Esophagus (tissue), 2 donors: Measurements from ENCODE around the gene DRC7. TPM values are rescaled to one million over a fixed set of nuclear protein-coding genes. Genes with fewer than 3 reads are reported as not detected.

Source experiments
- H3K27ac ChIP-seq, 2 donors: one replicate each; pipeline ENCODE4 v1.5.1; 2013; ENCODE audit warnings: low read depth in 2 of 2, mild to moderate bottlenecking in 2 of 2, inconsistent platforms in 1 of 2, low read length in 1 of 2, moderate library complexity in 1 of 2
- H3K27me3 ChIP-seq, 2 donors: one replicate each; pipeline ENCODE4 v1.6.1; 2013; ENCODE audit warnings: low read length in 2 of 2, control low read depth in 1 of 2, mild to moderate bottlenecking in 1 of 2; ENCODE audit not compliant: insufficient read depth in 2 of 2, control insufficient read depth in 1 of 2
- H3K36me3 ChIP-seq, 2 donors: one replicate each; pipeline ENCODE4 v1.6.1; 2013; ENCODE audit warnings: low read length in 1 of 2; ENCODE audit not compliant: control insufficient read depth in 2 of 2, insufficient read depth in 2 of 2
- H3K4me1 ChIP-seq, 2 donors: one replicate each; pipeline ENCODE4 v1.6.1; 2013; ENCODE audit warnings: low read length in 1 of 2; ENCODE audit not compliant: control insufficient read depth in 2 of 2, insufficient read depth in 2 of 2
- H3K4me3 ChIP-seq, 2 donors: one replicate each; pipeline ENCODE4 v1.5.1; 2013; ENCODE audit warnings: low read length in 2 of 2, mild to moderate bottlenecking in 2 of 2, low read depth in 1 of 2, moderate library complexity in 1 of 2
- H3K9me3 ChIP-seq, 2 donors: one replicate each; pipeline ENCODE4 v1.6.1; 2013; ENCODE audit warnings: mild to moderate bottlenecking in 2 of 2, low read depth in 1 of 2, low read length in 1 of 2, moderate library complexity in 1 of 2; ENCODE audit not compliant: control insufficient read depth in 2 of 2, insufficient read depth in 1 of 2
- whole genome bisulfite sequencing, 2 donors: extraction: QIAGEN DNeasy Blood & Tissue Kit; methylation state at CpG; one replicate each; pipeline ENCODE4 v1.1.7; 2013; 5-methylcytosine and 5-hydroxymethylcytosine counted together
- polyA plus RNA-seq, 2 donors: library from polyadenylated mRNA; stranded (reverse); fragments of 200-250 nt; gene quantifications; one replicate each; pipeline ENCODE4 v1.2.3, GENCODE V29; 2013
- donor health status: healthy with polysubstance abuse.
- donor health status: Bipolar disorder and iron deficiency.

The DRC7 gene
- polyA plus RNA-seq, 2 donors, result not detected

DNA sequence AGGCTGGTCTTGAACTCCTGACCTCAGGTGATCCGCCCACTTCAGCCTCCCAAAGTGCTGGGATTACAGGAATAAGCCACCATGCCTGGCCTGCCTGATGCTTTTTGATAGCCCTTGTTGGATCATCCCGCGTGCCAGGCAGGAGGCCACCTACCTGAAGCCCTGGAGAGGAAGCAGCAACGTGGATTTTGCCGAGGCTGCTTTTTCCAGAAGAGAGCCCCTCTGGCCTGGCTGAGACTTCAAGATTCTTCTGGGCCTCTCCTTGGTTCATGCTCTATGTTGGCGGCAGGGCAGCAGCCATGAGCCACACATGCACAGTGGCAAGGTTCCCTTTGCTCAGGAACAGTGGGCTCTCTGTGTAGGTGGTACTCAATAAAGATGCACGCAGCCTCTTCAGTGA is 52.5 kb downstream of the DRC7 start:
- WGBS, 2 donors, result 92 to 93% methylated on average over 7 of the region's 7 CpGs
- Histone ChIP-seq H3K36me3 (peaks cover 0 to 25% of the 10 kb centered on the region in 2 donors), H3K27ac (no peak overlapping the region), H3K9me3 (no peaks in the 10 kb centered on the region), H3K4me3 (no peak overlapping the region), H3K4me1 (no peaks in the 10 kb centered on the region), H3K27me3 (no peaks in the 10 kb centered on the region)

DNA sequence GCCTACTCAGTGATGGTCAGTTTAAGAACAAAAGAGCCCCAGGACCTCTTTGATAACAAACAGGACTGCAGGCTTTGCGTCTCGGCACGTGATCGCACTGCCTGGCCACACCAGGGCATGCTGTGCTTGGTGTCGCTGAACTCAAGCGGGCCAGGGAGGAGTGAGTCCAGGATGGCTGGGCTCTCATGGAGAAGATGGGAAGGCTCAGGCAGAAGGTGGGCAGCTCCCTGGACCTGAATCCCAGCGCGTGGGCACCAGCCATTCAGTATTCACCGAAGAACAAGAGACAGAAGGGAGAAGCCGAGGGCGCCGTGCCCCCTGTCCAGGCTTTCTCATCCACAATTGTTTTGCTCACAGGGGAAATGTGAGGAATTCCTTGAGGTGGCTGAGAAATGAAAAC is 52.9 kb downstream of the DRC7 start:
- Histone ChIP-seq H3K4me1 (no peaks in the 10 kb centered on the region), H3K27ac (no peak overlapping the region), H3K9me3 (no peaks in the 10 kb centered on the region), H3K4me3 (no peak overlapping the region), H3K36me3 (peaks cover 0 to 25% of the 10 kb centered on the region in 2 donors), H3K27me3 (no peaks in the 10 kb centered on the region)
- WGBS, 2 donors, result 96 to 97% methylated on average over 12 of the region's 12 CpGs

DNA sequence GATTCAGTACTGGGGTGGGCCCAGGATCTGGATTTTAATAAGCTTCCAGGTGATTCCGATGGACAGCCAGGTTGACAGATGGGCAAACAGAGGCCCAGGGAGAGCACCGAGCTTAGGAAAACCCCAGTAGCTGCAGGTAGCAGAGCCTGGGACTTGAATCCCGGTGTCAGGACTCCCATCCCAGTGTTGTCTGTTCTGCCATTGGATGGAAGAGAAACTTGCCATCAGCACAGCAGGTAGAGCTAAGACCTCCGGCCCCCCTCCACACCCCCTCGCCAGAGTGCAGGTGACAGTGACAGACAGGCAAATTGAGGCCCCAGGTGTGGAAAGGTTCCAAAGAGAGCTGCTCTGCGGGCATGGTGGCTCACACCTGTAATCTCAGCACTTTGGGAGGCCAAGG is 53.4 kb downstream of the DRC7 start:
- H3K27ac ChIP-seq, result no peak overlapping the region
- whole genome bisulfite sequencing, 2 donors, result 86 to 93% methylated on average over 6 of the region's 6 CpGs
- no peaks in the 10 kb centered on the region for H3K27me3 ChIP-seq
- no peak overlapping the region for H3K4me3 ChIP-seq
- peaks cover 0 to 25% of the 10 kb centered on the region in 2 donors for H3K36me3 ChIP-seq
- H3K9me3 ChIP-seq, result no peaks in the 10 kb centered on the region
- no peaks in the 10 kb centered on the region for H3K4me1 ChIP-seq

DNA sequence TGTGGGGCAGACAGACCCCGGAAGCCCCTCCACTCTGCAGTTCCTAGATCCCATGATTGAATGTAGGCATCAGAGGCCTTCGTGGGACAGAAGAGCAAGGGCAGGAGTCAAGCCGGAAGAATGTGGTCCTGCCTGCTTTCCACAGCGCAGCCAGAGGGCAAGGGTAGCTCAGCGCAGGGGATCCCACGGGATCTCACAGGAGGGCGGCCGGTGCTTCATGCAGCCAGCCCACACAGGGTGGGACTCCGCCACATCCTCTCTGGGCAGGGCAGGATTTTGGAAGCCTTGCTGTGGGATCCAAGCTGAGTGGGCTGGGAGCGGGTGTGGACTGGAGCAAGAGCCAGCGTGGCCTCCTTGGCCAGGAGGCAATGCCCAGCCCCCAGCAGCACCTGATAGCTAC is 54.0 kb downstream of the DRC7 start:
- 74 to 77% methylated on average over 11 of the region's 11 CpGs for WGBS, 2 donors
- H3K4me3 ChIP-seq, result no peak overlapping the region
- no peaks in the 10 kb centered on the region for H3K27me3 ChIP-seq
- H3K9me3 ChIP-seq, result no peaks in the 10 kb centered on the region
- peaks cover 0 to 26% of the 10 kb centered on the region in 2 donors for H3K36me3 ChIP-seq
- no peak overlapping the region for H3K27ac ChIP-seq
- H3K4me1 ChIP-seq, result no peaks in the 10 kb centered on the region

DNA sequence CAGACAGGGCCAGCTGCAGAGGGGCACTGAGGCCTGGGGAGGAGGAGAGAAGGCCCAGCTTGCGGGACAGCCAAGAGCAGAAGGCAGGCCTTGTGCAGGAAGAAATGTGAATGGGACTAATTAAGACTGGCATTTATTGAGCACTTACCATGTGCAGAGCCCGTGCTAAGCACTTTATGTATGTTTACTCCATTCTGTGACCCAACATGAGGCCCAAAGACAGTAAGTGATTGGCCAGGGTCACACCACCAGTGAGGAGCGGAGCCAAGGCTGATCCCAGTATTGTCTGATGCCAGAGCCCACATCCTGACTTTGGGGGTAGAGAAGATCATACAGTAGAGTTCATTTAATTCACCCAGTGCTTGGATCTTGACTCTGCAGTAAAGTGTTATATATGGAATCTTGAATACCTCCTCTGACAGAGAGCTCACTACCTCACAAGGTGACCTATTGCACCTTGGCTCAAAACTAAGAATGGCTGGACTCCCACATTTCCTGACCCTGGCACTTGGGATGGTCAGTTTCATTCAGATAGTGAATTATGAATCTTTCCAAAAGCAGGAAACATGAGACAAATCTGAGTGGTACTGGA is 54.6 kb downstream of the DRC7 start:
- Histone ChIP-seq H3K4me3 (no peak overlapping the region), H3K27ac (no peak overlapping the region), H3K4me1 (no peaks in the 10 kb centered on the region), H3K36me3 (peaks cover 0 to 24% of the 10 kb centered on the region in 2 donors), H3K9me3 (no peaks in the 10 kb centered on the region), H3K27me3 (no peaks in the 10 kb centered on the region)
- 90 to 94% methylated on average over 3 of the region's 3 CpGs for WGBS, 2 donors

DNA sequence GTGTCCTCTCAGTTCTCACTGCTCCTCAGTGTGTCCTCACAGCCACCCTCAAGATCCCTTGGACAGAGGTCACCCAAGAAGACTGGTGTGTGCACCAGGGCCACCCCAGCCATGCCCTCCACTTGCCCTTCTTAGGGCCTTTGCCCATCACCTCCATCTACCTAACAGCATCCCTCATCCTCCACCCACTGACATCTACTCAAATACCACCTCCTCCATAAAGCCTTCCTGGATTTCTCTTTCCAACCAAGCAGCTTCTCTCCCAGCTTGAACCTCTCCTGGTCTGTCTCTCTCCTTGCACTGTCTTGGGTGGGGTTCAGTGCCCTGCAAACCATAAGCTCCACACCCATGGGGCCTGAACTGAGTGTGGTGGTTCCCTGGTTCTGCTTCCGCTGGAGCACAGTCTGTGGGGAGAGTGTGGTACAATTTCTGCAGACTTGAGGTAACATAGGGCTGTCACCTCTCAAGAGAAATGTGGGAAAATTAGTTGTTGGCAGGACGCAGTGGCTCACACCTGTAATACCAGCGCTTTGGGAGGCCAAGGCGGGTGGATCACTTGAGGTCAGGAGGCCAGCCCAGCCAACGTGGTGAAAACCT is 55.3 kb downstream of the DRC7 start:
- Histone ChIP-seq H3K36me3 (peaks cover 0 to 20% of the 10 kb centered on the region in 2 donors), H3K27ac (no peak overlapping the region), H3K4me3 (no peak overlapping the region), H3K27me3 (no peaks in the 10 kb centered on the region), H3K4me1 (no peaks in the 10 kb centered on the region), H3K9me3 (no peaks in the 10 kb centered on the region)
- 86 to 87% methylated on average over 5 of the region's 5 CpGs for WGBS, 2 donors

DNA sequence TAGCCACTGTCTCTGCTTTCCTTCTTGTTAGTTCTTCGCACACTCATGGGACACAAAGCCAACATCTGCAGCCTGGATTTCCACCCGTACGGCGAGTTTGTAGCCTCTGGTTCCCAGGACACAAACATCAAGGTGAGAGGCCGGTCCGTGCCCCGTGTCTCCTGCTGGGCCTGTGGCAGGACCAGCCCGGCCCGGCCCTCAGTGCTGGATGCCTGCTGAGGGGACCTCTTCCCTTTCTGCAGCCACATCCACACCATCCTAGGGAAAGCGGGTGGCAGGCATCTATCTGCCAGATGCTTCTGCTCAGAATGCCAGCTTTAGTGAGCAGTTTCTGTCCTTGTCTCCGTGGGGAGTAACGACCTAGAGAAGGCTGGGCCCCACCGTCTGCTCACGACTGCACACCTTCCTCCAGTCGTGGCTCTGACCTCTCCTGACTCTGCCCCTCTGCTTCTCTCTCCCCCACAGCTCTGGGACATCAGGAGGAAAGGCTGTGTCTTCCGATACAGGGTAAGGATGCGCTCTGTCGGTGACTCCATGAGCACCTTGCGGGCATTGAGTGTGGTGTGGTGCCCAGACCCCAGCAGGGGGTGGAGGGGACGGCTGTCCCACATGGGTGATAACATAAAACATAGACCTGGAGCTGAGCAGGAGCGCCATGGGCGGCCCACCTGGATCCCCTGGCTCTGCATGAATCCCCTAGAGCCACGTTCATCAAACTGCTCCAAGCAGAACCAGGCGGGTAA is 56.4 kb downstream of the DRC7 start:
- no peaks in the 10 kb centered on the region for H3K4me1 ChIP-seq
- WGBS, 2 donors, result 92 to 93% methylated on average over 24 of the region's 24 CpGs
- H3K9me3 ChIP-seq, result no peaks in the 10 kb centered on the region
- peaks cover 0 to 28% of the 10 kb centered on the region in 2 donors for H3K36me3 ChIP-seq
- H3K27ac ChIP-seq, result no peak overlapping the region
- H3K4me3 ChIP-seq, result no peak overlapping the region
- no peaks in the 10 kb centered on the region for H3K27me3 ChIP-seq

DNA sequence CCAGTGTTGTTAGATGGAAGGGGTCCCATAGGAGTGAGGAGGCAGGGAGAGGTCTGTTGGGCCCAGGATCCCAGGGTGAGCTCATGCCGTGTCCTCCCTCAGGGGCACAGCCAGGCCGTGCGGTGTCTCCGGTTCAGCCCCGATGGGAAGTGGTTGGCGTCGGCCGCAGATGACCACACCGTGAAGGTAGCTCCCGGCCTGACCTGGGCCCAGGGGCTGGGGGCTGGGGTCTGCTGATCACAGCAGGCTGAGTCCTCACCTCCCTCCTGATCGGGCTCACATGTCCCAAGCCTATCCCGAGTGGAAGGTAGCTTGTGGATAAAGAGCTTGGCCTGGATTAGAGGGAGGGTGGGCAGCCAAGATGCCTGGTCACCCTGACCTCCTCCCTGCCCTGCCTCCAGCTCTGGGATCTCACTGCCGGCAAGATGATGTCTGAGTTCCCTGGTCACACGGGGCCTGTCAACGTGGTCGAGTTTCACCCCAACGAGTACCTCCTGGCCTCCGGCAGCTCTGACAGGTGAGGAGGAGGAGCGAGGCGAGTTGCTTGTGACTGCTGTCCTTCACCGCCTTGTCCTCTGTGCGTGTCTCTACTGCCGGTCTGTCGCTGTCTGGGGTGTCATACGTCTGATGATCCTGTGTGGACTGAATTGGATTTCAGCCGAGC is 57.1 kb downstream of the DRC7 start:
- Histone ChIP-seq H3K4me3 (no peak overlapping the region), H3K27ac (no peak overlapping the region), H3K4me1 (no peaks in the 10 kb centered on the region), H3K9me3 (no peaks in the 10 kb centered on the region), H3K36me3 (peaks cover 0 to 33% of the 10 kb centered on the region in 2 donors), H3K27me3 (no peaks in the 10 kb centered on the region)
- WGBS, 2 donors, result 90 to 93% methylated on average over 26 of the region's 26 CpGs

DNA sequence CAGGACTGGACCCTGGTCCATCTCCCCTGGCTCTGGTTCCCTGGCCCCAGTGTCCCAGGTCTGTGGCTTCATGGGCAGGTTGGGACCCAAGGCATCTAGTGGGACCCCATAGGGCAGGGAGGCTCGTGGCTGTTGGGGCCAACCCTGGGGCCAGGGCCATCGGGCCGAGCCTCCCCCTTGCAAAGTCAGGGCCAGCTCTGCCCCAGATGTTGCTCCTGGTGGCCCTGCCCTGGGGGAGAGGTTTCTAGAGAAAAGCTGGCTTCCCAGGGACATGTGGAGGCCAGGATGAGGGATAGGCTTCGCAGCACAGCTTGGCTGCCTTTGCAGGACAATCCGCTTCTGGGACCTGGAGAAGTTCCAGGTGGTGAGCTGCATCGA is 57.6 kb downstream of the DRC7 start:
- Histone ChIP-seq H3K4me1 (no peaks in the 10 kb centered on the region), H3K27ac (no peak overlapping the region), H3K4me3 (no peak overlapping the region), H3K9me3 (no peaks in the 10 kb centered on the region), H3K27me3 (no peaks in the 10 kb centered on the region), H3K36me3 (peaks cover 0 to 35% of the 10 kb centered on the region in 2 donors)
- WGBS, 2 donors, result 61 to 69% methylated on average over 6 of the region's 6 CpGs
